Neuronal stem cell (in vitro differentiated cells): ENCODE measurements around the gene XPO5.

Experiments
- DNase-seq: peaks from one replicate; pipeline ENCODE4 v3.0.0-alpha.2; 2013; ENCODE audit warnings: low spot score
- H2AFZ ChIP-seq: one replicate; pipeline ENCODE4 v1.6.1; 2013; ENCODE audit warnings: mild to moderate bottlenecking, low read length, inconsistent platforms
- H2AK5ac ChIP-seq: 2 replicates; pipeline ENCODE4 v1.6.1; 2013; ENCODE audit warnings: low read depth, mild to moderate bottlenecking, inconsistent platforms, low read length, moderate library complexity, mixed read lengths
- H2BK120ac ChIP-seq: 2 replicates; pipeline ENCODE4 v1.6.1; 2013; ENCODE audit warnings: low read depth, mild to moderate bottlenecking, inconsistent platforms, low read length, moderate library complexity, mixed read lengths
- H2BK12ac ChIP-seq: one replicate; pipeline ENCODE4 v1.6.1; 2013; ENCODE audit warnings: low read length, inconsistent platforms
- H2BK15ac ChIP-seq: 2 replicates; pipeline ENCODE4 v1.6.1; 2013; ENCODE audit warnings: mild to moderate bottlenecking, low read length, inconsistent platforms, mixed read lengths
- H2BK5ac ChIP-seq: one replicate; pipeline ENCODE4 v1.6.1; 2013; ENCODE audit warnings: inconsistent platforms, mild to moderate bottlenecking, low read length, moderate library complexity
- H3K14ac ChIP-seq: one replicate; pipeline ENCODE4 v1.6.1; 2013; ENCODE audit warnings: low read length, inconsistent platforms
- H3K18ac ChIP-seq: 2 replicates; pipeline ENCODE4 v1.6.1; 2013; ENCODE audit warnings: low read length, inconsistent platforms
- H3K23ac ChIP-seq: 2 replicates; pipeline ENCODE4 v1.6.1; 2013; ENCODE audit warnings: low read depth, mild to moderate bottlenecking, mixed read lengths, low read length, inconsistent platforms; ENCODE audit not compliant: poor library complexity
- H3K27ac ChIP-seq: replicated peaks from 3 replicates; pipeline ENCODE4 v1.5.1; 2013; ENCODE audit warnings: low read length, inconsistent platforms
- H3K27me3 ChIP-seq, 3 experiments: 2 replicates each; pipeline ENCODE4 v1.6.1; 2013; ENCODE audit warnings: low read length in 3 of 3, mild to moderate bottlenecking in 2 of 3, inconsistent platforms in 1 of 3, low read depth in 1 of 3, mixed read lengths in 1 of 3, moderate library complexity in 1 of 3; ENCODE audit not compliant: control insufficient read depth in 3 of 3, insufficient read depth in 3 of 3
- H3K36me3 ChIP-seq, 2 donors: replicated peaks in 1 of 2; 2 replicates each; pipeline ENCODE4 v1.6.1; 2013; ENCODE audit warnings: low read length in 2 of 2; ENCODE audit not compliant: control insufficient read depth in 2 of 2, insufficient read depth in 2 of 2
- H3K4ac ChIP-seq: 2 replicates; pipeline ENCODE4 v1.6.1; 2013; ENCODE audit warnings: inconsistent platforms, mild to moderate bottlenecking, low read length, moderate library complexity
- H3K4me1 ChIP-seq, 2 donors: 1 replicate in 1 of 2; 2 replicates in 1 of 2; pipeline ENCODE4 v1.6.1; 2013; ENCODE audit warnings: low read length in 2 of 2, low read depth in 1 of 2; ENCODE audit not compliant: control insufficient read depth in 2 of 2, insufficient read depth in 1 of 2
- H3K4me2 ChIP-seq: one replicate; pipeline ENCODE4 v1.6.1; 2013; ENCODE audit warnings: mild to moderate bottlenecking, low read length, inconsistent platforms; ENCODE audit not compliant: insufficient read depth, poor library complexity, severe bottlenecking
- H3K4me3 ChIP-seq, 2 donors: 2 replicates each; pipeline ENCODE4 v1.5.1; 2013; ENCODE audit warnings: low read length in 2 of 2, mild to moderate bottlenecking in 2 of 2, inconsistent platforms in 1 of 2, moderate library complexity in 1 of 2
- H3K79me1 ChIP-seq: one replicate; pipeline ENCODE4 v1.6.1; 2013; ENCODE audit warnings: low read depth, mild to moderate bottlenecking, inconsistent platforms, low read length, moderate library complexity
- H3K9ac ChIP-seq: one replicate; pipeline ENCODE4 v1.6.1; 2013; ENCODE audit warnings: mild to moderate bottlenecking, low read depth, low read length, inconsistent platforms; ENCODE audit not compliant: poor library complexity
- H3K9me3 ChIP-seq, 2 donors: replicated peaks in 1 of 2; 2 replicates each; pipeline versions ENCODE3 to v1.6.1; 2013; ENCODE audit warnings: low read length in 2 of 2, mild to moderate bottlenecking in 2 of 2, inconsistent platforms in 1 of 2, low read depth in 1 of 2, mixed read lengths in 1 of 2, moderate library complexity in 1 of 2; ENCODE audit not compliant: control insufficient read depth in 2 of 2, insufficient read depth in 1 of 2
- H4K8ac ChIP-seq: one replicate; pipeline ENCODE4 v1.6.1; 2013; ENCODE audit warnings: low read depth, mild to moderate bottlenecking, inconsistent platforms, low read length, moderate library complexity
- H4K91ac ChIP-seq: one replicate; pipeline ENCODE4 v1.6.1; 2013; ENCODE audit warnings: low read length, low read depth, mild to moderate bottlenecking, inconsistent platforms; ENCODE audit not compliant: poor library complexity
- WGBS, 2 donors: extraction: QIAGEN DNeasy Blood & Tissue Kit; methylation state at CpG; one replicate each; pipeline ENCODE4 v1.1.7; 2013; ENCODE audit warnings: missing lambda C conversion rate in 2 of 2, mixed read lengths in 1 of 2; ENCODE audit not compliant: insufficient read length in 2 of 2, insufficient replicate concordance in 1 of 2; ENCODE audit errors: extremely low coverage in 2 of 2; 5-methylcytosine and 5-hydroxymethylcytosine counted together

Gene XPO5

GRCh38 chr6:43532201-43532600, 43.6 kb downstream of the XPO5 start:
- no peak overlapping the region for H3K27ac ChIP-seq
- no peaks in the 10 kb centered on the region for H3K9me3 ChIP-seq
- no peak for DNase-seq
- no peaks in the 10 kb centered on the region for H3K4me1 ChIP-seq
- H2BK12ac ChIP-seq = no peak overlapping the region
- H3K9ac ChIP-seq = no peak overlapping the region
- no peak overlapping the region for H3K18ac ChIP-seq
- no peak overlapping the region for H3K14ac ChIP-seq
- H2BK120ac ChIP-seq = no peak overlapping the region
- no peaks in the 10 kb centered on the region for H3K79me1 ChIP-seq
- H2BK5ac ChIP-seq = no peak overlapping the region
- H3K4ac ChIP-seq = no peak overlapping the region
- no peak overlapping the region for H2AK5ac ChIP-seq
- no peak overlapping the region for H3K4me3 ChIP-seq
- H3K36me3 ChIP-seq = peaks cover 41 to 91% of the 10 kb centered on the region in 2 donors
- H3K4me2 ChIP-seq = no peak overlapping the region
- H2AFZ ChIP-seq = no peak overlapping the region
- H4K91ac ChIP-seq = no peak overlapping the region
- no peaks in the 10 kb centered on the region for H3K27me3 ChIP-seq
- H4K8ac ChIP-seq = no peak overlapping the region
- H2BK15ac ChIP-seq = no peak overlapping the region
- H3K23ac ChIP-seq = no peak overlapping the region
- WGBS, 2 donors = no CpG with 5 or more reads among the region's 1 CpG

- no peak overlapping the region for H2BK15ac ChIP-seq
- H3K4me3 ChIP-seq = peak overlapping the region in 1 of 2 donors; percentile 34
- no peak overlapping the region for H3K18ac ChIP-seq
- H3K36me3 ChIP-seq = peaks cover 69 to 97% of the 10 kb centered on the region in 2 donors
- no peak overlapping the region for H3K23ac ChIP-seq
- H3K4me1 ChIP-seq = no peaks in the 10 kb centered on the region
- no peak overlapping the region for H2AFZ ChIP-seq
- no peak overlapping the region for H2AK5ac ChIP-seq
- no CpG with 5 or more reads among the region's 10 CpGs for whole genome bisulfite sequencing, 2 donors
- H3K9me3 ChIP-seq = no peaks in the 10 kb centered on the region
- no peak overlapping the region for H2BK5ac ChIP-seq
- no peak overlapping the region for H2BK120ac ChIP-seq
- no peak overlapping the region for H3K4me2 ChIP-seq
- no peak overlapping the region for H4K8ac ChIP-seq
- no peaks in the 10 kb centered on the region for H3K27me3 ChIP-seq
- no peaks in the 10 kb centered on the region for H3K79me1 ChIP-seq
- no peak overlapping the region for H3K14ac ChIP-seq
- no peak overlapping the region for H3K9ac ChIP-seq
- no peak overlapping the region for H3K4ac ChIP-seq
- no peak overlapping the region for H4K91ac ChIP-seq
- no peak for DNase-seq
- no peak overlapping the region for H3K27ac ChIP-seq
- H2BK12ac ChIP-seq = no peak overlapping the region
These were observed 51.3 kb downstream of the XPO5 start for GRCh38 chr6:43524483-43524961.

GRCh38 chr6:43523284-43523683, 52.6 kb downstream of the XPO5 start:
- Histone ChIP-seq H3K18ac (no peak overlapping the region), H3K9me3 (no peaks in the 10 kb centered on the region), H2AFZ (no peak overlapping the region), H2BK15ac (no peak overlapping the region), H2BK5ac (no peak overlapping the region), H4K8ac (no peak overlapping the region), H3K27ac (no peak overlapping the region), H3K4ac (no peak overlapping the region), H4K91ac (no peak overlapping the region), H3K4me3 (no peak overlapping the region), H3K9ac (no peak overlapping the region), H2AK5ac (no peak overlapping the region), H2BK120ac (no peak overlapping the region), H3K4me1 (peaks cover 0 to under 1% of the 10 kb centered on the region in 2 donors), H3K79me1 (peaks cover under 1% of the 10 kb centered on the region), H3K4me2 (no peak overlapping the region), H3K14ac (no peak overlapping the region), H3K27me3 (no peaks in the 10 kb centered on the region), H3K23ac (no peak overlapping the region), H2BK12ac (no peak overlapping the region), H3K36me3 (peaks cover 65 to 95% of the 10 kb centered on the region in 2 donors)
- WGBS, 2 donors = no CpG with 5 or more reads among the region's 3 CpGs
- no peak for DNase-seq

GRCh38 chr6:43522547-43523261, 53.1 kb downstream of the XPO5 start:
- Histone ChIP-seq H2BK120ac (no peak overlapping the region), H3K9ac (no peak overlapping the region), H4K8ac (no peak overlapping the region), H3K18ac (no peak overlapping the region), H3K27me3 (no peaks in the 10 kb centered on the region), H4K91ac (no peak overlapping the region), H2AK5ac (no peak overlapping the region), H2BK12ac (no peak overlapping the region), H3K14ac (no peak overlapping the region), H3K27ac (no peak overlapping the region), H2BK5ac (no peak overlapping the region), H2BK15ac (no peak overlapping the region), H3K36me3 (peaks cover 61 to 93% of the 10 kb centered on the region in 2 donors), H3K4me2 (no peak overlapping the region), H3K23ac (no peak overlapping the region), H2AFZ (no peak overlapping the region), H3K9me3 (no peaks in the 10 kb centered on the region), H3K4me1 (peaks cover 4 to 6% of the 10 kb centered on the region in 2 donors), H3K4ac (no peak overlapping the region), H3K79me1 (peaks cover 4% of the 10 kb centered on the region), H3K4me3 (no peak overlapping the region)
- WGBS, 2 donors = no CpG with 5 or more reads among the region's 8 CpGs
- no peak for DNase-seq
